ENCODE measurements around the gene CIRBP.
A peak's percentile ranks its signal among the peaks of the same experiment; 100 is the strongest.

CIRBP gene

GRCh38 chr19:1223018-1223855 is 45.9 kb upstream of the CIRBP start:
- H3K4me3 ChIP-seq (replicated peaks in 1 of 2; ENCODE audit: low read depth in 2 of 2, low read length in 2 of 2) = no peak overlapping the region
- TF ChIP-seq CTCF (IDR thresholded peaks at IDR 0.05; ENCODE audit: low read depth, low read length) = peak; percentile 53
- DNase-seq (ENCODE audit: low read depth in 2 of 2) = peak; percentile 51 to 60

- TF ChIP-seq CTCF (IDR thresholded peaks at IDR 0.05; ENCODE audit: low read depth, low read length) = no peak
- no peak for DNase-seq (ENCODE audit: low read depth in 2 of 2)
- no peak overlapping the region for H3K4me3 ChIP-seq (replicated peaks in 1 of 2; ENCODE audit: low read depth in 2 of 2, low read length in 2 of 2)
These were observed 44.9 kb upstream of the CIRBP start for GRCh38 chr19:1224047-1224825.

- DNase-seq (ENCODE audit: low read depth in 2 of 2) = no peak
- TF ChIP-seq CTCF (IDR thresholded peaks at IDR 0.05; ENCODE audit: low read depth, low read length) = no peak
- H3K4me3 ChIP-seq (replicated peaks in 1 of 2; ENCODE audit: low read depth in 2 of 2, low read length in 2 of 2) = no peak overlapping the region
These were observed 44.3 kb upstream of the CIRBP start for GRCh38 chr19:1224847-1225246.

GRCh38 chr19:1225440-1226226 is 43.5 kb upstream of the CIRBP start:
- DNase-seq (ENCODE audit: low read depth in 2 of 2) = no peak
- no peak overlapping the region for H3K4me3 ChIP-seq (replicated peaks in 1 of 2; ENCODE audit: low read depth in 2 of 2, low read length in 2 of 2)
- TF ChIP-seq CTCF (IDR thresholded peaks at IDR 0.05; ENCODE audit: low read depth, low read length) = no peak

- DNase-seq (ENCODE audit: low read depth in 2 of 2) = no peak
- no peak for TF ChIP-seq CTCF (IDR thresholded peaks at IDR 0.05; ENCODE audit: low read depth, low read length)
- H3K4me3 ChIP-seq (replicated peaks in 1 of 2; ENCODE audit: low read depth in 2 of 2, low read length in 2 of 2) = no peak overlapping the region
These were observed 43.0 kb upstream of the CIRBP start for GRCh38 chr19:1226227-1226518.

GRCh38 chr19:1226522-1227303 is 42.4 kb upstream of the CIRBP start:
- H3K4me3 ChIP-seq (replicated peaks in 1 of 2; ENCODE audit: low read depth in 2 of 2, low read length in 2 of 2) = no peak overlapping the region
- DNase-seq (ENCODE audit: low read depth in 2 of 2) = no peak
- TF ChIP-seq CTCF (IDR thresholded peaks at IDR 0.05; ENCODE audit: low read depth, low read length) = no peak

Data from cardiac fibroblast (primary cell).